NCI-H748 (cell line): ENCODE measurements around the gene GPX8.

Source experiments
- DNase-seq: peaks from one replicate; lab custom pipeline; 2025; ENCODE audit not compliant: unreplicated experiment; lab: John Stamatoyannopoulos, UW

GPX8 gene

DNA sequence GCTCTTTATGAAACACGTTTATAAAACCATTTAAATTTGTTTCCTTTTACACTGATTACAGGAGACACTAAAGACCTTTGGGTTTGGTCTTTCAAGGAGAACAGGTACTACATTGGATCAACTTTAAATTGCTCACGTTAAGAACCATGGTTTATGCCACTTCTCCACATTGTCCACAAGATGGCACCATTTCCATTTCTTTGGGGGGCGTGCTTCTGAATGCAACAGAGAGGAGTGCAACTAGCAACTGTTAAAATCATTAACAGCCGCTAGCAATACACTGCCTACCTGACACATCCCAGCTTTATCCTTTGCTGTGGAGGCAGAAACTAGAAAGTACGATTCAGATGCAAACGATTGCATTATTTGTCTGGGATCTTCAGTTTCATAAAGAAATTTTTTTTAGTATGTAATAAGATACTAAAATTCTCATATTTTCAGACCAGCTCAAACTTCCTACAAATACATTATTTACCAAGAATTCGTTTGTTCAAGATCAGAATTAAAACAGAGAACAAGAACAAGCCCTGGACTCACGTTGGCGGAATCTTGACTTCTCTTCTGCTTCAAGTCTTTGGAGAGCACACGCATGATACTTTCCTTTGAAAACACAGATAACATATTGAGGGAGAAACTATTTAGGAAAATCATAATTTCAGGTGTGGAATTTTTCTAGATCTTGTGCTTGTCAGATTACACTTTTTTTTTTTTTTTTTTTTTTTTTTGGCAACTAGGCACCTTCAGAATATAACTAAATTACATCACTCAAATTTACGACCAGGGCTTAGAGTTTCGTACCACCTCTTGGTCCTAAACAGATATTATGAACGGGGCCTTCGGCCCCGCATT is 12.3 kb downstream of the GPX8 start:
- peak; percentile 89 for DNase-seq

DNA sequence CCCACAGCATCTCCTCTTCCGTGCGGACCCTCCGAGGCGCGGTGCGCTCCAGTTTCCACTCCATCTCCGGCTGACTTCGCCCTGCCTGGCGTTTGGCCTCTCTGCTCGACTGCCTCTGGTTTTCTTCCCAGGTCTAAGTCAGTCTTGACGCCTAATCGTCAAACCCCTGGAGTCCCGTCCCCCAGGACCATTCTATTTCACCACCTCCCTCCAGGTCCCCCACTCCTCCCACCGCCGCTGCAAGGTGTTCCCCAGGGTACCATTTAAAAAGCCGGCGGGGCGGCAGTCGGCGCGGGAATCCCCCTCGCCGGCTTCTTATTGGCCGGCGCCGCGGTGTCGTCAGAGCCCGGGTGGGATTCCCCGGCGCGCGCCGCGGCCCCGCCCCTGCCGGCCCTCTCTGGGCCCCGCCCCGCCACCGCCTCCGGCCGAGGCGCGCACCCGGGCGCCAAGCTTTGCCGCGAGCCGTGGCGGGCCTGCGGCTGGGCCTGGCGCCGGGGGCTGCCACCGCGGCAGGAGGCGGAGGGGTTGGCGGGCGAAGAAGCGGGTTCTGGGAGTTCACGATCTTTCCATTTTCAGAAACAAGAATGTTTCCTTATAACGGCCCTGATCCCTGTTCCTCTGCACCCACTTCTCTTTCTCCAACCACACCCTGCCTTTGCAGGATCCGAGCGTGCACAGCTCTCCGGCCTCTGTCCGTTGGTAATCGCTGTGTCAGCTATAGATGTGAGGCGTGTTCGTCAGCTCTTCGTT is 13.1 kb downstream of the GPX8 start, which contains the start of gene CDC20B:
TSS of gene CDC20B (minus strand) at position 241 of the 750 bp plus-strand sequence. CDS start at position 64, 177 bp downstream.
- DNase-seq = peak; percentile 88

GRCh38 chr5:55173687-55174230 is 13.8 kb downstream of the GPX8 start:
- no peak for DNase-seq

DNA sequence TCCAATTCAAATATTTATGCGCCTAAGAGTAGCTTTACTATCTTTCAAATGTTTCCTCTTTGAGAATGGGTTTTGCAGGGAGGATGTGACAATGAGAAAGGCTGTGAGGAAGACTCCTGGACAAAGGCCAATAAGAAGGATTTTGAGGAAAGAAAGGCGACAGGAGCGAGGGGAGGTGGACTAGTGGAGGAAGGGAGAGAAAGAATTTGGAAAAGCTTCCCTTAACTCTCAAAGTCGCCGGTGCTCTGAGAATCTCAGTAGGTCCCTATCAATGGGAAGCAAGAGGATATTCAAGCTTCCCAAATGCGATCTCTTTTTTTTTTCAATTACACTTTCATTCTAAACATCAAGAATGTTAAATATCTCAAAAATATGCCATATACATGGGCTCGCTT is 15.8 kb downstream of the GPX8 start:
- DNase-seq = no peak

- peak; percentile 92 for DNase-seq
These were observed 16.3 kb downstream of the GPX8 start for GRCh38 chr5:55176176-55176818.

- DNase-seq = no peak
These were observed 17.1 kb downstream of the GPX8 start for GRCh38 chr5:55177078-55177477.

DNA sequence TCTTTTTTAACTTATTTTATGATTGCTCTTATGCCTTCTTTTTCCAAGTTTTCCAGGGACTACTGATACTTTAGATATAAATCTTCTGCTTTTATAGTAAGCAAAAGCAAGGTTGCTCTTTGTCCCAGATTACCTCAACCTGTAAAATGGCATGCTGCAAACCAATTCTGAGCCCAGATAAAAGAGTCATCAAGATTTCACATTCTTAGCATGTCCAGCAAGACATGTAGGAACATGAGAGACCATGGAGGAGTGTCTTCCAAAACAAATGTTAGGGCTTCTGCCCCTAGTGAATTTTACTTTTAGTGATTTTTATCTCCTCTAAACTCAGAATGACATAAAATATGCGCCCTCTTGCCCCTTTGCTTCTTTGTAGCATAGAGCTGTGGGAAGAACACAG is 20.0 kb downstream of the GPX8 start:
- DNase-seq = no peak

DNA sequence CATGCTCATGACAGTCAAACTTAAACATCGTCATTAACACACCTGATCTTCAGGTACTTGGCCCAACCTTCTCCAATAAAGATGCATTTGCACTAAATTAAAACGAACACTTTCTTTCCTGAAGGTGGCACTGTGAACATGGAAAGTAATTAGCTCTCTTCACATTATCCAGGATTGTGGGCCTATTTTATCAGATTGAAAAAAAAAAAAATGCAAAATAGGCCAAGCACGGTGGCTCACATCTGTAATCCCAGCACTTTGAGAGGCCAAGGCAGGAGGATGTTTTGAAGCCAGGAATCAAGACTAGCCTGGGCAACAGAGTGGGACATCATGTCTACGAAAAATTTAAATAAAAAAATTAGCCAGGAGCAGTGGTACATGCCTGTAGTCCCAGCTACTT is 27.4 kb downstream of the GPX8 start:
- peak; percentile 79 for DNase-seq

DNA sequence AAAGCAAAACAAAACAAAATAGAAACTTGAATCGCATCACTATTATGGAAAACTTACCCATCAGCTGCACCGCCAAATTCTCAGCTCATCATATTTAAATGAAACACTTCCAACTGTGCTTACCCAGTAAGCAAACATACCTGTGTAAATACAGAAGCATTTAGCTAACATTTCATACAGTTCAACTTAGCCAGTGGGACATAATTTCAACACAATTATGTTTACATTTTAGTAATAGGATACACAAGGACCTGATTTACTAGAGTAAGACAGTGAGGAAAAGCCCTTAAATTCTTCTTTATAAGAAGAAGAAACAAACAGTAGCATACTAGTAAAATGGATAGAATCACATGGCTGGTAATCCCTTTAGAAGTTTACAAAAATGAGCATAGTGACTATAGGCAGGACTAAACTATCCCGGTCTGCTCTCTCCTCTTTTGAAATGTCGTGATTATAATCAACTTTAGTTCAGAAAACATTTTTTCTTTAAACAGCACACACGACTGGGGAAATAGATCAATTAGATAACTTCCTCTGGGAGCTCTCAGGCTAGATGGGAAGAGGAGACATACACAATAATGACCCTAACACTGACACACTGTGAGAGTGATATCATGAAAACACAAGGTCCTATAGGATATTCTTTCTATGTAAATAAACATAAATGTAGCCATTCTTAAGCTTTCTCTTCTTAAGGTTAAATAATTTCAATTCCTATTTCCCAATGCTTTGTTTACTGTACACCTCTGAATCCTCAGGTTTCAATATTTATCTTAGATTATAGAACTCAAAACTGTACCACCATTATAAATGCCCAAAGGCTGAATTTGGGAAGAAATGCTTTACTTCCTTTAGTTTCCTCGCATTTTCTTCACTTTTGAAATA is 28.9 kb downstream of the GPX8 start:
- peak; percentile 94 for DNase-seq

DNA sequence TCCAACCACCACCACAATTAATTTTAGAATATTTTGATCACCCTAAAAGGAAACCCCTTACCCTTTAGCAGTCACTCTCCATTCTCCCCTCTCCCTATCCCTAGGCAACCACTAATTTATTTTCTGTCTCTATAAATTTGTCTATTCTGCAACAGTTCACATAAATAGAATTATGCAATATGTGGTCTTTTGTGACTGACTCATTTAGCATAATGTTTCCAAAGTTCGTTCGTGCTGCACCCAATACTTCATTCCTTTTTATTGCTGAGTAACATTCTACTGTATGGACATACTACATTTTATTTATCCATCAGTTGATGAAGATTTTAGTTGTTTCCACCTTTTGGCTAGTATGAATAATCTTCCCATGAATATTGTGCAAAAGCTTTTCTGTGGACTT is 31.2 kb downstream of the GPX8 start:
- DNase-seq = no peak

- no peak for DNase-seq
These were observed 45.0 kb downstream of the GPX8 start for GRCh38 chr5:55205001-55205400.

DNA sequence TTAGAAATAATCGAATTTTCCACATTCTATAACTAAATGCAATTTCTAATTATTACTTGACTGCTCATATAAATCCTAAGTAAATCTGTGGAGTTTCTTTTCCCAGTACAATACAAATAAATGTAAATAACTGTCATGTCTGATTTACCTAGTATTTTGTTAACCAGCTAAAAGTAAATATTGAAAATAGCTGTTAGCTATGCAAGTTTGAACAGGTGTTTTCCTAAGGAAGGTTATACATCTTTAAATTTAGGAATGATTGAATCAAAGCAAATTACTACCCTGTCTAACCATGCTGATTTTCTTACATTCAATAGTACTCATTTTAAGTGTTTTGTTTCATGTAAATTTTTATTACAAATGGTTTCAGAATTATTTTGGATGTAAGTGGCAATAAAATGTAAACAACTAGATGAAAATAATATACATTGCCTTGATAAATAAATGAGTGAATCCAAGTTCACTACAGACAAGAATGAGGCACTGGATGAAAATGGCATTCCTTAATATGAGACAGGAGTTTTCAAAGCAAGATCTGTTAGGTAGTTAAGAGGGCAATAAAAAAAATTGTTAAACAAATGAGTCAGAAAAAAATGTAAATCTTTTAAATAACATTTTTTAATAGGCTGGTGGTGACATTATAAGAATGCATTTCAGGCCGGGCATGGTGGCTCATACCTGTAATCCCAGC is 51.4 kb downstream of the GPX8 start:
- peak; percentile 24 for DNase-seq
